HL-60 (cell line): Measurements from ENCODE around the gene ERC2.

ENCODE experiments used
- CTCF ChIP-seq: IDR thresholded peaks from one replicate; pipeline ENCODE4 v1.5.1; 2011; ENCODE audit warnings: low read length, control low read depth, inconsistent platforms; ENCODE audit not compliant: insufficient read depth
- POLR2AphosphoS5 ChIP-seq: IDR thresholded peaks from 2 replicates; pipeline ENCODE4 v1.6.1; 2012; ENCODE audit warnings: low read depth

- no peak for TF ChIP-seq CTCF
- TF ChIP-seq POLR2AphosphoS5: no peak
Measured at GRCh38 chr3:55735976-55736375, 732.3 kb downstream of the ERC2 start.
